ENCODE results near the gene KLHL25.
A peak's percentile ranks its signal among the peaks of the same experiment; 100 is the strongest.

KLHL25 gene

DNA sequence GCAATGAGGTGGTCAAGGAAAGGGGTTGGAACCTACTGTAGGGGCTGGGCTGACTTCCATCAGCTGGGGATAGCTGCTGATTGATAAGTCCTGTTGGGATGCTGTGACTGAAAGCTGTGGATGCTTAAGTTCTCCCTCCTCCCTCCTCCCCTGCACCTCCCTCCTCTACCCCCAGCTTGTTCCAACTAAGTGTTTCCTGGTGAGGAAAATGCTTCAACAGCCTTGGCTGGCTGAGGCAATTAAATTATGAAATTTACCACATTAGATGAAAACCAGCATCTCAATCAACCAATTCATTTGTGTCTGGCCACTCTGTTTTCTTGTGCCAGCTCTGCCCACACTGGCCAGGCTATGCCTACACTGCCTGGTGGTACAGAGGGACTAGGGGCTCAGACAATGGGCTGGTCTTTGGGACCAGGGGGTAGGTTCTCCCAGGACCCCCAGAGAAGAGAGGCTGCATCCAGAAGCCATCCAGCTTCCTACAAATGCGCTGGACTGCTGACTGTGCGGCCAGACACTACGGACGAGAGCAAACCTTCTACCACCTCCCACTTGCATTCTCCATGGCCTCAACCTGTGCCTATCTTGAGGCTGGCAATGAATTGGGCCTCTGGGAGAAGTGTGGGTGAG is 2.5 kb downstream of the KLHL25 start:
- Histone ChIP-seq H3K27me3 (ENCODE audit: control insufficient read depth in 2 of 2, insufficient read depth in 2 of 2, low read length in 2 of 2) (no peaks in the 10 kb centered on the region), H3K9me3 (ENCODE audit: control insufficient read depth in 2 of 2, low read length in 2 of 2) (no peaks in the 10 kb centered on the region), H3K27ac (ENCODE audit: low read depth in 2 of 2, low read length in 2 of 2) (no peak overlapping the region), H3K36me3 (ENCODE audit: control insufficient read depth in 2 of 2, insufficient read depth in 2 of 2, low read length in 2 of 2) (no peaks in the 10 kb centered on the region), H3K4me3 (ENCODE audit: low read length in 2 of 2) (no peak overlapping the region), H3K4me1 (ENCODE audit: control insufficient read depth in 2 of 2, insufficient read depth in 2 of 2, low read length in 2 of 2) (peaks cover 13 to 28% of the 10 kb centered on the region in 2 donors), H3K9ac (ENCODE audit: low read depth in 1 of 2, low read length in 2 of 2) (no peak overlapping the region)

DNA sequence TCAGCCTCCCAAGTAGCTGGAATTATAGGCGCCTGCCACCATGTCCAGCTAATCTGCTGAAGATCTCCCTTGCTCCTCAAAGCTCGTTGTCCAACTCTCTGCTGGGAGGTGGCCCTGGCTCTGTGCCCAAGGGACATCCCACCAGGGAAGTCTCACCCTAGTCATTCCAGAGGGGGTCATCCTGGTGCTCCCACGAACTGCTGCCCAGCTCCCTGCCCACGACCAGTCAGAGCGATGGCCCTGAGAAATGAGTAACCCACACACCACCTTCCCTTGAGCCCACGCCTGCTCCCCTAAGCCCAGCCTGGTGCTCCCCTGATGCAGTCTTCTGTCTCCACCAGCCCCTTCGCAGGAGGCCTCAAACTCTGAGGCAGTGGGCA is 5.2 kb downstream of the KLHL25 start:
- Histone ChIP-seq H3K9me3 (ENCODE audit: control insufficient read depth in 2 of 2, low read length in 2 of 2) (no peaks in the 10 kb centered on the region), H3K27me3 (ENCODE audit: control insufficient read depth in 2 of 2, insufficient read depth in 2 of 2, low read length in 2 of 2) (no peaks in the 10 kb centered on the region), H3K4me1 (ENCODE audit: control insufficient read depth in 2 of 2, insufficient read depth in 2 of 2, low read length in 2 of 2) (peaks cover 28 to 31% of the 10 kb centered on the region in 2 donors), H3K4me3 (ENCODE audit: low read length in 2 of 2) (no peak overlapping the region), H3K36me3 (ENCODE audit: control insufficient read depth in 2 of 2, insufficient read depth in 2 of 2, low read length in 2 of 2) (no peaks in the 10 kb centered on the region), H3K27ac (ENCODE audit: low read depth in 2 of 2, low read length in 2 of 2) (no peak overlapping the region), H3K9ac (ENCODE audit: low read depth in 1 of 2, low read length in 2 of 2) (no peak overlapping the region)

DNA sequence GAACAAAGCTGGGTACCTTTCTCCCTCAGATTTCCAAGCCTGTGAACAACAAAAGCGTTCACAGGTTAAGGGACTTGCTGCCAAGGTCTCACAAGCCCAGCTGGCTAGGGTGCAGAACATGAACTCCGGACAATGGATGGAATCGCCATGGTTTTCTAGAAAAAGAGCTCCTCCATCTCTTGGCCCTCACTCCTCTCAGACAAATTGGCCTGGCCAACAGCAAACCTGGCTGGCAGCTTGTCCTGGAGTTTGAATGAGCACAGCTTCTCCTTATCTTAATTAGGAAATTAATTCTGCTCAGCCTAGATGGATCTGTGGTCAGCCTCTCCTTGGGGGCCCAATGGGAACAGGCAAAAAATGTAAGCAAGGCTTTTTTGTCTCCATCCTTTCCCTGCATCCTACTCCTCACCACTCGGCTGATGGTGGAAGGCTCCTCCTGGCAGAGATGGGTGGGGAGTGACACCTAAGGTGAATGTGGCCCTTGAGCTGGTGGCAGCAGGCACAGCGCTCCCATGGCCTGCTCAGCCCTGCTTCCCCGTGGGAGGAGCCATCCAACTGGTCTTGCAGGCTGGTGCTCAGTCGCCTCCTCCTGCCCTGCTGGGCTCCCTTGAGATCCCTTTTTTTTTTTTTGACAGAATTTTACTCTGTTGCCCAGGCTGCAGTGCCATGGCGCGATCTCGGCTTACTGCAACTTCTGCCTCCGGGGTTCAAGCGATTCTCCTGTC is 5.8 kb downstream of the KLHL25 start:
- Histone ChIP-seq H3K9me3 (ENCODE audit: control insufficient read depth in 2 of 2, low read length in 2 of 2) (no peaks in the 10 kb centered on the region), H3K4me1 (ENCODE audit: control insufficient read depth in 2 of 2, insufficient read depth in 2 of 2, low read length in 2 of 2) (peaks cover 27 to 29% of the 10 kb centered on the region in 2 donors), H3K4me3 (ENCODE audit: low read length in 2 of 2) (no peak overlapping the region)

GRCh38 chr15:85786781-85787114 is 8.0 kb downstream of the KLHL25 start:
- no peak overlapping the region for H3K27ac ChIP-seq (ENCODE audit: low read depth in 2 of 2, low read length in 2 of 2)
- peaks cover 18% of the 10 kb centered on the region in 2 donors for H3K4me1 ChIP-seq (ENCODE audit: control insufficient read depth in 2 of 2, insufficient read depth in 2 of 2, low read length in 2 of 2)
- H3K9ac ChIP-seq (ENCODE audit: low read depth in 1 of 2, low read length in 2 of 2), result no peak overlapping the region
- H3K36me3 ChIP-seq (ENCODE audit: control insufficient read depth in 2 of 2, insufficient read depth in 2 of 2, low read length in 2 of 2), result no peaks in the 10 kb centered on the region
- H3K9me3 ChIP-seq (ENCODE audit: control insufficient read depth in 2 of 2, low read length in 2 of 2), result no peaks in the 10 kb centered on the region
- H3K27me3 ChIP-seq (ENCODE audit: control insufficient read depth in 2 of 2, insufficient read depth in 2 of 2, low read length in 2 of 2), result no peaks in the 10 kb centered on the region
- H3K4me3 ChIP-seq (ENCODE audit: low read length in 2 of 2), result no peak overlapping the region

More for the DNA sequence above, 5.8 kb downstream of the KLHL25 start:
- Histone ChIP-seq H3K27ac (ENCODE audit: low read depth in 2 of 2, low read length in 2 of 2) (no peak overlapping the region), H3K9ac (ENCODE audit: low read depth in 1 of 2, low read length in 2 of 2) (no peak overlapping the region), H3K36me3 (ENCODE audit: control insufficient read depth in 2 of 2, insufficient read depth in 2 of 2, low read length in 2 of 2) (no peaks in the 10 kb centered on the region), H3K27me3 (ENCODE audit: control insufficient read depth in 2 of 2, insufficient read depth in 2 of 2, low read length in 2 of 2) (no peaks in the 10 kb centered on the region)

DNA sequence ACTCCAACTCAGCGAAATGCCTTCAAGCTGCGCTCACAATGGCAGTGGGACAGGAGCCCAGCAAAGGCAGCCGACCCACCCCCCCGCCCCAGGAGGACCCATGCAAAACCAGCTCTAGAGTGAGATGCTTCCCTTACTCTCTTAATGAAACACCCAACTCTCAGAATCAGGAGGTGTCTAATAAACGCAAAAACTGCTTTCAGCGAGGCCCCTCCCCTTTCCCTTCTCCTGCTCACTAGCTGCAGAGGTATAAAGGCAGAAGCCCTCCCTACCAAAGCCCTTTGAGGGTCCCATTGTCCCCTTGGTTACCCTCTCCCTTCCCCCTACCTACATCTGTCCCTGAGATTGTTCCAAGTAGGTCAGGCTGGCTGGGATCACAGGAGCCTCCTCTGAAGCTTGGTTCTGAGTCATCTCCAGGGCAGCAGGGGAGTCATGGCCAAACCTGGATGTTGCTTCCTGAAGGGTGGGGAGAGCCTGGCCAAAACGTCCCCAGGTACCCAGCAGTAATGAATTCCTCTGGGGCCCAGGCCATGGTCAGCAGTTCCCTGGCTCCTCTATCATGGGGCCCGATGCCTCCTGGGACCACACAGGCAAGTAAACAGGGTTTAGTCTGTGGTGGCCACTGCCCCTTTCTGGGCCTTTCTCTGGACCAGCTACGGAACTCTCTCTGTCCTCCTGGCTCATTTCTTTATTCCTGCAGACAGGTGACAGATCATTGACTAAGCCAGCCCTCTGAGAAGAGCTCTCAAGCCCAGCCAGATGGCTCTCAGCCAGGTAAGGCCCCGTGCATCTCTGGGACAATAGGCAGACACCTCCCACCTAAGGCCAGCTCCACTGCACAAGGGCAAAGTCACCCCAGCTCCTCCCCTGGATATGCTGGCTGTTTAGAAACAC is 8.6 kb downstream of the KLHL25 start:
- Histone ChIP-seq H3K27me3 (ENCODE audit: control insufficient read depth in 2 of 2, insufficient read depth in 2 of 2, low read length in 2 of 2) (no peaks in the 10 kb centered on the region), H3K9me3 (ENCODE audit: control insufficient read depth in 2 of 2, low read length in 2 of 2) (no peaks in the 10 kb centered on the region), H3K27ac (ENCODE audit: low read depth in 2 of 2, low read length in 2 of 2) (no peak overlapping the region), H3K4me1 (ENCODE audit: control insufficient read depth in 2 of 2, insufficient read depth in 2 of 2, low read length in 2 of 2) (peaks cover 18% of the 10 kb centered on the region in 2 donors), H3K36me3 (ENCODE audit: control insufficient read depth in 2 of 2, insufficient read depth in 2 of 2, low read length in 2 of 2) (no peaks in the 10 kb centered on the region), H3K9ac (ENCODE audit: low read depth in 1 of 2, low read length in 2 of 2) (peak overlapping the region in 1 of 2 donors; percentile 1), H3K4me3 (ENCODE audit: low read length in 2 of 2) (no peak overlapping the region)

GRCh38 chr15:85782064-85782463 is 12.7 kb downstream of the KLHL25 start:
- no peak overlapping the region for H3K4me3 ChIP-seq (ENCODE audit: low read length in 2 of 2)
- no peaks in the 10 kb centered on the region for H3K27me3 ChIP-seq (ENCODE audit: control insufficient read depth in 2 of 2, insufficient read depth in 2 of 2, low read length in 2 of 2)
- no peak overlapping the region for H3K27ac ChIP-seq (ENCODE audit: low read depth in 2 of 2, low read length in 2 of 2)
- no peaks in the 10 kb centered on the region for H3K9me3 ChIP-seq (ENCODE audit: control insufficient read depth in 2 of 2, low read length in 2 of 2)
- H3K4me1 ChIP-seq (ENCODE audit: control insufficient read depth in 2 of 2, insufficient read depth in 2 of 2, low read length in 2 of 2), result peaks cover 14 to 15% of the 10 kb centered on the region in 2 donors
- H3K9ac ChIP-seq (ENCODE audit: low read depth in 1 of 2, low read length in 2 of 2), result no peak overlapping the region
- H3K36me3 ChIP-seq (ENCODE audit: control insufficient read depth in 2 of 2, insufficient read depth in 2 of 2, low read length in 2 of 2), result no peaks in the 10 kb centered on the region

DNA sequence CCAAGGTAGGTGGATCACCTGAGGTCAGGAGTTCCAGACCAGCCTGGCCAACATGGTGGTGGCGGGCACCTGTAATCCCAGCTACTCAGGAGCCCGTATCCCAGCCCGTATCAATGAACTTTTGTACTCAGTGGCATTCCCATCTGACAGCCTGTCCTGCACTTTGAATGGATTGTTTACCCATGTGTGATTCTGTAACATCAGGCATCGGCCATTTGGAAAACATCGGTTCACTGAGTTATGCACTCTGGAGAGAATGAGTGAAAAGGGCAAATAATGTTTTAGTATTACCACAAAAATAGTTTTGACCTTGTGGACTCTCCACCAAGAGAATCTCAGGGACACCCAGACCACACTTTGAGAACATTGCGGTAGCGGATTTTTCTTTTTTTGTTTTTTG is 13.6 kb downstream of the KLHL25 start:
- Histone ChIP-seq H3K9me3 (ENCODE audit: control insufficient read depth in 2 of 2, low read length in 2 of 2) (no peaks in the 10 kb centered on the region), H3K27ac (ENCODE audit: low read depth in 2 of 2, low read length in 2 of 2) (no peak overlapping the region), H3K4me1 (ENCODE audit: control insufficient read depth in 2 of 2, insufficient read depth in 2 of 2, low read length in 2 of 2) (peaks cover 7 to 8% of the 10 kb centered on the region in 2 donors), H3K9ac (ENCODE audit: low read depth in 1 of 2, low read length in 2 of 2) (no peak overlapping the region), H3K27me3 (ENCODE audit: control insufficient read depth in 2 of 2, insufficient read depth in 2 of 2, low read length in 2 of 2) (no peaks in the 10 kb centered on the region), H3K4me3 (ENCODE audit: low read length in 2 of 2) (no peak overlapping the region), H3K36me3 (ENCODE audit: control insufficient read depth in 2 of 2, insufficient read depth in 2 of 2, low read length in 2 of 2) (no peaks in the 10 kb centered on the region)

DNA sequence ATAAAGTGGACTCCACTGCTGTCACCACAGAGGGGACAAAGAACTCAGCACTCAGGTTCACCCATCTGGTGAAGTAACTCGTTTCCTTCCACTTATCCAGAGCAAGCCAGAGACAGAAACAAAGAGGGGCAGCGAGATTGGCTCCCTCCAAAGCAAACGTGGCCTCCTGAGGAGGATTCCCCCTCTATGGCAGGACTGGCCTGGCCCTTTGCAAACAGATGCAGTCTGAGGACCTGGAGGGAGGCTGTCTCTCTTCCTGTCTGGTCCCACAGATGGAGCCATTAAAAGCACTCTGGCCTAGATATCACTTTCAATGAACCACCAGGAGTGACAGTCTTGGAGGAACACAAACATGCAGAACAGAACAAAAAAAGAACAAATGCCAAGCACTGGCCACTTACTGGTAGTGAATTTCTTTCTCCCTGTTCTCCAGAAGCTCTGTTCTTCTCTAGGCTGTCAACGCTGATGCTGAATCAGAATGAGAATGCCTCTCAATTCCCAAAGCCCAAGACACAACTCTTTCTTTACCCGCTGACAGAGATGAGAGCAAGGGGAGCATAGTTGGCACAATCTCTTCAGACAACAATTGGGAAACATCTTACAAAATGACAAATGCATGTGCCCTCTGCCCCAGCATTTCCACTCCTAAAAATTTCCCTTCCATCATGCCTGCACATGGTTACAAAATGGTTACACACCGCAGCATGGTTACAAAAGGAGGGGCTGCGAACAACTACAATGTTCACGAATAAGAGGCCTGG is 14.3 kb downstream of the KLHL25 start:
- Histone ChIP-seq H3K9ac (ENCODE audit: low read depth in 1 of 2, low read length in 2 of 2) (no peak overlapping the region), H3K4me3 (ENCODE audit: low read length in 2 of 2) (no peak overlapping the region), H3K4me1 (ENCODE audit: control insufficient read depth in 2 of 2, insufficient read depth in 2 of 2, low read length in 2 of 2) (peaks cover 2 to 3% of the 10 kb centered on the region in 2 donors), H3K27me3 (ENCODE audit: control insufficient read depth in 2 of 2, insufficient read depth in 2 of 2, low read length in 2 of 2) (no peaks in the 10 kb centered on the region), H3K36me3 (ENCODE audit: control insufficient read depth in 2 of 2, insufficient read depth in 2 of 2, low read length in 2 of 2) (no peaks in the 10 kb centered on the region), H3K9me3 (ENCODE audit: control insufficient read depth in 2 of 2, low read length in 2 of 2) (no peaks in the 10 kb centered on the region), H3K27ac (ENCODE audit: low read depth in 2 of 2, low read length in 2 of 2) (no peak overlapping the region)

GRCh38 chr15:85779249-85779648 is 15.5 kb downstream of the KLHL25 start:
- Histone ChIP-seq H3K4me1 (ENCODE audit: control insufficient read depth in 2 of 2, insufficient read depth in 2 of 2, low read length in 2 of 2) (no peaks in the 10 kb centered on the region), H3K9ac (ENCODE audit: low read depth in 1 of 2, low read length in 2 of 2) (no peak overlapping the region), H3K27ac (ENCODE audit: low read depth in 2 of 2, low read length in 2 of 2) (no peak overlapping the region)

More at GRCh38 chr15:85779249-85779648, 15.5 kb downstream of the KLHL25 start:
- H3K4me3 ChIP-seq (ENCODE audit: low read length in 2 of 2), result no peak overlapping the region
- no peaks in the 10 kb centered on the region for H3K27me3 ChIP-seq (ENCODE audit: control insufficient read depth in 2 of 2, insufficient read depth in 2 of 2, low read length in 2 of 2)
- H3K36me3 ChIP-seq (ENCODE audit: control insufficient read depth in 2 of 2, insufficient read depth in 2 of 2, low read length in 2 of 2), result no peaks in the 10 kb centered on the region
- no peaks in the 10 kb centered on the region for H3K9me3 ChIP-seq (ENCODE audit: control insufficient read depth in 2 of 2, low read length in 2 of 2)
